ENCODE measurements around the gene PMF1.
"Not testable (repeated sequence)": the region's sequence is repeated elsewhere in the genome, so short reads cannot be mapped to it uniquely, and the experiment has no call there.

Gene PMF1, protein sequence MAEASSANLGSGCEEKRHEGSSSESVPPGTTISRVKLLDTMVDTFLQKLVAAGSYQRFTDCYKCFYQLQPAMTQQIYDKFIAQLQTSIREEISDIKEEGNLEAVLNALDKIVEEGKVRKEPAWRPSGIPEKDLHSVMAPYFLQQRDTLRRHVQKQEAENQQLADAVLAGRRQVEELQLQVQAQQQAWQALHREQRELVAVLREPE

GRCh38 chr1:156212833-156213643, at the start of gene PMF1:
Gene PMF1 (plus strand): TSS chr1:156213007. CDS start chr1:156213016, 9 bp downstream.
- peaks cover 57% of the 10 kb centered on the region for H3K36me3 Mint-ChIP-seq (ENCODE audit: low read depth)

GRCh38 chr1:156163712-156164111, 49.1 kb upstream of the PMF1 start:
- H3K4me1 Mint-ChIP-seq, result peaks cover 51% of the 10 kb centered on the region
- no peak overlapping the region for H3K27ac Mint-ChIP-seq
- H3K4me3 Mint-ChIP-seq, result no peak overlapping the region
- H3K27me3 Mint-ChIP-seq, result no peaks in the 10 kb centered on the region
- ATAC-seq (no peak), DNase-seq (no peak)
- no peaks in the 10 kb centered on the region for H3K9me3 Mint-ChIP-seq
- H3K36me3 Mint-ChIP-seq (ENCODE audit: low read depth), result peaks cover 68% of the 10 kb centered on the region

More at GRCh38 chr1:156212833-156213643, at the start of gene PMF1:
- Mint-ChIP-seq H3K4me3 (peak within 1 kb of the TSS; percentile 84), H3K9me3 (no peaks in the 10 kb centered on the region), H3K4me1 (peaks cover 50% of the 10 kb centered on the region), H3K27ac (peak within 1 kb of the TSS; percentile 97), H3K27me3 (no peaks in the 10 kb centered on the region)
- peak; percentile 97 for DNase-seq
- peak; percentile 93 for ATAC-seq

GRCh38 chr1:156164125-156164831, 48.5 kb upstream of the PMF1 start:
- Mint-ChIP-seq H3K4me3 (no peak overlapping the region), H3K27ac (no peak overlapping the region), H3K9me3 (no peaks in the 10 kb centered on the region), H3K4me1 (peaks cover 45% of the 10 kb centered on the region), H3K36me3 (ENCODE audit: low read depth) (peaks cover 67% of the 10 kb centered on the region), H3K27me3 (no peaks in the 10 kb centered on the region)
- DNase-seq (no peak), ATAC-seq (no peak)

DNA sequence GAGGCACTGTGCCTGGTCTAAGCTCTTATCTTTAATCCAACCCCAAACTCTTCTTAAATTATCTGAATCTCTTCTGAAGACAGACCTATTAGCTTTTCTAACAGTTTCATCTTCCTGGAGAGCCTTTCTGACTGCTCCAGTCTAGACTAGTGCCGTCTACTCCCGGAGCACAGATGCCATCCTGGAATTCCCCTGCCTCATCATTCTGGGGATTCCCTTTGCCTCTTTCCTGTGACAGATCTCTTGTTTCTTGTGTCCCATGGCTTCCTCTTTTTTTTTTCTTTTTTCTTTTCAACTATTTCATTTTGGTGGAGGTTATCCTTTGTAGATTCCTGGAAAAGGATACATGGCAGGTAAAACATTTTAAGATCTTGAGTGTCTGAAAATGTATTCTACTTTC, 47.7 kb upstream of the PMF1 start:
- ATAC-seq, result no peak
- Mint-ChIP-seq H3K4me3 (no peak overlapping the region), H3K4me1 (peaks cover 37% of the 10 kb centered on the region), H3K36me3 (ENCODE audit: low read depth) (peaks cover 60% of the 10 kb centered on the region), H3K9me3 (no peaks in the 10 kb centered on the region), H3K27ac (peak overlapping the region; percentile 2), H3K27me3 (no peaks in the 10 kb centered on the region)
- DNase-seq, result no peak

DNA sequence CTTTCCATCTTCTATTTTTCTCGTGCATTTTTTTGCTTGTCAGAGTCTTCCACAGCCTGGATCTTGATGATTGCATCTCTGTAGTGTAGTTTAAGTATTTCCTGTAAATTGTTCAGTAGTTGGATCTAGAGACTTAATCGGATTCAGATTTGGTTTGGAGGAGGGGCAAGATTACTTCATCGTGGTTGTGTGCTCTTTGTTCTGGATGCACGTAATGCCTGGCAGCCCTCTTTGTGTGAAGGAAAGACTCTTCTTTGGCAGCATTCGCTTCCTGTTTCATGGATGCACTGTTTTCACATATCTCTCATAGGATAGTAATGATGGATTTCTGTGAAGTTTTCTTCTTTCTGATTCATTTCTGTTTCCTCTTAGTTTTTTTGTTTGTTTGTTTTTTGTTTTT, 45.3 kb upstream of the PMF1 start:
- H3K27ac Mint-ChIP-seq, result no peak overlapping the region
- peaks cover 55% of the 10 kb centered on the region for H3K36me3 Mint-ChIP-seq (ENCODE audit: low read depth)
- no peak overlapping the region for H3K4me3 Mint-ChIP-seq

DNA sequence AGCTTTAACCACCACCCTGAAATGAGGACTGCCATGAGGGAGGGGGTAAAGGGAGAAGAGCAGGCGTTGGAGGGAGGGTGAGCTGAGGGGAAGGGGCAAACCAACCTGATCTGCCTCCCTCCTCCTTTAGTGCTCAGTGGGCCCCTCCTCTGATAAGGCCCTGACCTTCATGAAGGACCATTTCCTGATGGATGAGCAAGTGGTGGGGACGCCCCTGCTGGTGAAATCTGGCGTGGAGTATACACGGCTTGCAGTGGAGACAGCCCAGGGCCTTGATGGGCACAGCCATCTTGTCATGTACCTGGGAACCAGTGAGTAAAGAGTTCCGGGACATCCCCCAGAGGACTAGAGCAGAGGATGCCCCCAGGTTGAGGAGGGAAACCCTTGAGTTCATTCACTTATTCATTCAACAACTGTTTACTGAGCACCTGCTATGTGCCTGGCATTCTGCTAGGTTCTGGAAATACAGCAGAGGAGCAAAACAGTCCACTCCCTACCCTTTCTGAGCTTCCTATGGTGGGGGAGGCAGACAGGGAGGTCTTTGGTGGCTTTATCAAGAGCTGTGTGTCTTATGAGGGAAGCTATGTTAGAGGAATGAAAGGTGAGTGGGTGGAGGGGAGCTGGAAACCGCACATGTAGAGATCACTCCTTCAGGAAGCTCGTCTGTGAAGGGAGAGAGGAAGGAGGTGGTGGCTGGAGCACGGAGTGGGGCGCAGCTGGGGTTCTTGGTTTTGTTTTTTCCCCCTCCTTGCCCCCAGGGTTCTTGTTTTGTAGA, 39.9 kb upstream of the PMF1 start:
- Mint-ChIP-seq H3K9me3 (no peaks in the 10 kb centered on the region), H3K4me3 (no peak overlapping the region), H3K4me1 (peaks cover 19% of the 10 kb centered on the region), H3K27ac (peak overlapping the region; percentile 26), H3K27me3 (peaks cover 2% of the 10 kb centered on the region), H3K36me3 (ENCODE audit: low read depth) (peaks cover 61% of the 10 kb centered on the region)
- no peak for DNase-seq
- peak; percentile 44 for ATAC-seq

More for the DNA sequence above, 45.3 kb upstream of the PMF1 start:
- Mint-ChIP-seq H3K27me3 (no peaks in the 10 kb centered on the region), H3K9me3 (no peaks in the 10 kb centered on the region), H3K4me1 (peaks cover 19% of the 10 kb centered on the region)
- DNase-seq, result no peak
- ATAC-seq, result no peak

- DNase-seq, result no peak
- H3K27ac Mint-ChIP-seq, result no peak overlapping the region
- peaks cover 50% of the 10 kb centered on the region for H3K36me3 Mint-ChIP-seq (ENCODE audit: low read depth)
- H3K27me3 Mint-ChIP-seq, result peaks cover 2% of the 10 kb centered on the region
- no peaks in the 10 kb centered on the region for H3K9me3 Mint-ChIP-seq
- no peak overlapping the region for H3K4me3 Mint-ChIP-seq
- no peak for ATAC-seq
- H3K4me1 Mint-ChIP-seq, result peaks cover 26% of the 10 kb centered on the region
These were observed 36.1 kb upstream of the PMF1 start for GRCh38 chr1:156176610-156177210.

DNA sequence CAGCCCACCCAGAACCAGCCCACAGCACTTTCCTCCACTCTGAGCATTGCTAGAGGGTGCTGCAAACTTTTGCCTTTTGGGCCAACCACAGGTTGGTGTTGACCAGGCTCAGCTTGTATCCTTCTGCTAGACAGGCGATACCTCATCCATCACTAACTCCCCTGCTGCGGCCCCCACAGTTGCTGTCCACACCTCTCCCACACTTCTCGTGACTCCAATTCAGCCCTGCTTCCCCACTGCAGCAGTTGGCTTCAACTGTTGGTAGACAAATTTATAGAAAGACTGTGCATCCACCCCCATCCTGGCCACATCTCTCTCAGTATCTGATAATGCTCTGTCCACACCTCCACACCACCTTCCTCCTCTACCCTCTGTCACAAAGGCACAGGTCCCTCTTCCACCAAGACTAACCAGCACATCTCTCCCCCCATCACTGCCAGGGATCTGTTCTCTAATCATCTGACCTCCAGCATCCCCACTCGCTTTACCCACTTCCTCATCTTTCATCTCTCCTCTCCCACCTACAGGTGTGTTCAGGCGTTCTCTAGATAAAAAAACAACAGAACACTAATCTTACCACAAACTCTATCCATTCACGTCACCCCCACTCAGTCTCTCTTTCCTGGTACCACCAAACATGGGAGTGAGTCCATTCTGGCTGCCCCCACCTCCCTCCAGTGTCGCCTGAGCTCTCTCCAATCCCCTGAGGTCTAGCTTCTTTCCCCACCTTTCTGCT, 34.7 kb upstream of the PMF1 start:
- Mint-ChIP-seq H3K9me3 (no peaks in the 10 kb centered on the region), H3K4me1 (peaks cover 19% of the 10 kb centered on the region), H3K27me3 (peaks cover 1% of the 10 kb centered on the region), H3K4me3 (no peak overlapping the region), H3K36me3 (ENCODE audit: low read depth) (peaks cover 41% of the 10 kb centered on the region), H3K27ac (peak overlapping the region; percentile 40)
- ATAC-seq, result peak; percentile 61
- no peak for DNase-seq

DNA sequence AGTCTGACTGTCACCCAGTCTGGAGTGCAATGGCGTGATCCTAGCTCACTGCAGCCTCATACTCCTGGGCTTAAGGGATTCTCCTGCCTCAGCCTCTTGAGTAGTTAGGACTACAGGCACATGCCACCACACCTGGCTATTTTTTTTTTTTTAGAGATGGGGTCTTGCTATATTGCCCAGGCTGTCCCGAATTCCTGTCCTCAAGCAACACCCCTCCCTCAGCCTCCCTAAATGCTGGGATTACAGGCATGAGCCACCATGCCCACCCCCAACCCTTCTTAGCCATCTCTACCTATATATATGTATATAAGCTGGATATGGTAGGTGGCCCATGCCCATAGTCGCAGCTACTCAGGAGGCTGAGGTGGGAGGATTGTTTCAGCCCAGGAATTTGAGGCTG, 32.3 kb upstream of the PMF1 start:
- DNase-seq (no peak), ATAC-seq (no peak)
- Mint-ChIP-seq H3K9me3 (no peaks in the 10 kb centered on the region), H3K27ac (no peak overlapping the region), H3K36me3 (ENCODE audit: low read depth) (peaks cover 21% of the 10 kb centered on the region), H3K4me1 (peaks cover 15% of the 10 kb centered on the region), H3K27me3 (no peaks in the 10 kb centered on the region), H3K4me3 (no peak overlapping the region)

GRCh38 chr1:156181391-156181924, 31.3 kb upstream of the PMF1 start:
- peaks cover 17% of the 10 kb centered on the region for H3K4me1 Mint-ChIP-seq
- DNase-seq, H3K4me3 Mint-ChIP-seq, H3K27ac Mint-ChIP-seq, H3K27me3 Mint-ChIP-seq, ATAC-seq, H3K9me3 Mint-ChIP-seq: not testable (repeated sequence)
- H3K36me3 Mint-ChIP-seq (ENCODE audit: low read depth), result peaks cover 14% of the 10 kb centered on the region

DNA sequence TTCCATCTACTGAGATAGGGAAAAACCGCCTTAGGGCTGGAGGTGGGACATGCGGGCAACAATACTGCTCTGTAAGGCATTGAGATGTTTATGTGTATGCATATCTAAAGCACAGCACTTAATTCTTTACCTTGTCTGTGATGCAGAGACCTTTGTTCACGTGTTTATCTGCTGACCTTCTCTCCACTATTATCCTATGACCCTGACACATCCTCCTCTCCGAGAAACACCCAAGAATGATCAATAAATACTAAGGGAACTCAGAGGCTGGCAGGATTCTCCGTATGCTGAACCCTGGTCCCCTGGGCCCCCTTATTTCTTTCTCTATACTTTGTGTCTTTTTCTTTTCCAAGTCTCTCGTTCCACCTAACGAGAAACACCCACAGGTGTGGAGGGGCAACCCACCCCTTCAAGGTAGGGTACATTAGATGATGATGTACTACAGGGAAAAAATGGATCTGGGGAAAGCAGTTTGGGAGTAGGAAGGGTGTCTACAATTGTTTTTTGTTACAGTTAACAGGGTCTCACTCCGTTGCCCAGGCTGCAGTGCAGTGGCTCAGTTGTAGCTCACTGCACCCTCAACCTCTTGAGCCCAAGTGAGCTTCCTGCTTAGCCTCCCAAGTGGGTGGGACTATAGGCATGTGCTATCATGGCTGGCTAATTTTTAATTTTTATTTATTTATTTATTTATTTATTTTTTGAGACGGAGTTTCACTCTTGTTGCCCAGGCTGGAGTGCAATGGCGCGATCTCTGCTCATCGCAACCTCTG, 30.6 kb upstream of the PMF1 start:
- H3K9me3 Mint-ChIP-seq, H3K27ac Mint-ChIP-seq, H3K4me3 Mint-ChIP-seq, DNase-seq, ATAC-seq, H3K27me3 Mint-ChIP-seq: not testable (repeated sequence)
- peaks cover 15% of the 10 kb centered on the region for H3K4me1 Mint-ChIP-seq
- H3K36me3 Mint-ChIP-seq (ENCODE audit: low read depth), result peaks cover 11% of the 10 kb centered on the region

GRCh38 chr1:156186347-156187177, 26.2 kb upstream of the PMF1 start:
- H3K4me3 Mint-ChIP-seq; H3K36me3 Mint-ChIP-seq (ENCODE audit: low read depth); H3K4me1 Mint-ChIP-seq; DNase-seq; ATAC-seq; H3K27ac Mint-ChIP-seq; H3K27me3 Mint-ChIP-seq; H3K9me3 Mint-ChIP-seq: not testable (repeated sequence)

Data from activated naive CD8-positive, alpha-beta T cell treated with anti-CD3 and anti-CD28 coated beads, Interleukin-2, amount 50 U/mL, for 24 hours (primary cell).